Measurements from ENCODE around the gene TSPAN18.

DNA sequence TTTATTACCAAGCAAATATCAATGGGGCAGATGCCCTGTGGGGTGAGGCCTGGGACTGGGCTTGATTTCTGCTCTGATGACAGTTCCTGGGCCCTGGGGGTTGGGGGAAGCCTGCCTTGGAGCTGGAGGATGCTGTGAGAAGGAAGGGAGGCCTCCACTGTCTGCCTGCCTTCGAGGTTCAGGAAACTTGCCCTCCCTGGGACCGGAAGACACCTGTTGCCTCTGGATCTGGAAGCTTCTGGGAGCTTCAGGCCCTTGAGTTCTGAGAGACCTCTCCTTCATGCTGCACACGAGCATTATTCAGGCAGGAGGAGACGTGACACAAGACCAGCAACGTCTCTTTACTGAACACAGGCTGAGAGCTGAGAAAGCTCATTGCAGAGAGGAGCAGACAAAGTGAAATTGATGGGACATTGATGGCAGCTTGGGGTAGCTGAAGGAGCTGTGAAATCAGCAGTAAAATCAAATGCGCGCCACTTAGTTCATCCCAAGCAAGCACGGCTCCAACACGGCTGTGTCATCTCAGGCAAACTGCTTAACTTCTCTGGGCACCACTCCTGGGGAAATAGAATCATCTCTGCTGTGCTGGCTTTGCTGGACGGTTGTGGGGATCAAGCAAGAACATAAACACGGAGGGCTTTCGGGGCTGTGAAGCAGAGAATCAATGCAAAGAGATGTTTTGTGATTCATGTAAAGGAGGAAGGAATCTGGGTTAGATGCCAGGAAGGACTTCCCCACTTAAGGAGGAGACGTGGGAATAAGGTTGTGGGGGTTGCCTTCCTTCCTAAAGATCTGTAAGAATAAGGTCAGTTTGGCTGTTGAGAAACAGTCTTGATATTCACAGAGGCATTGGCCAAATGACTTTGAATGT lies 159.4 kb downstream of the TSPAN18 start:
- TF ChIP-seq, protein P1, sequence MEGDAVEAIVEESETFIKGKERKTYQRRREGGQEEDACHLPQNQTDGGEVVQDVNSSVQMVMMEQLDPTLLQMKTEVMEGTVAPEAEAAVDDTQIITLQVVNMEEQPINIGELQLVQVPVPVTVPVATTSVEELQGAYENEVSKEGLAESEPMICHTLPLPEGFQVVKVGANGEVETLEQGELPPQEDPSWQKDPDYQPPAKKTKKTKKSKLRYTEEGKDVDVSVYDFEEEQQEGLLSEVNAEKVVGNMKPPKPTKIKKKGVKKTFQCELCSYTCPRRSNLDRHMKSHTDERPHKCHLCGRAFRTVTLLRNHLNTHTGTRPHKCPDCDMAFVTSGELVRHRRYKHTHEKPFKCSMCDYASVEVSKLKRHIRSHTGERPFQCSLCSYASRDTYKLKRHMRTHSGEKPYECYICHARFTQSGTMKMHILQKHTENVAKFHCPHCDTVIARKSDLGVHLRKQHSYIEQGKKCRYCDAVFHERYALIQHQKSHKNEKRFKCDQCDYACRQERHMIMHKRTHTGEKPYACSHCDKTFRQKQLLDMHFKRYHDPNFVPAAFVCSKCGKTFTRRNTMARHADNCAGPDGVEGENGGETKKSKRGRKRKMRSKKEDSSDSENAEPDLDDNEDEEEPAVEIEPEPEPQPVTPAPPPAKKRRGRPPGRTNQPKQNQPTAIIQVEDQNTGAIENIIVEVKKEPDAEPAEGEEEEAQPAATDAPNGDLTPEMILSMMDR (conservative IDR thresholded peaks at IDR 0.05; ENCODE audit: low read length): no peak
- no peak for TF ChIP-seq EZH2phosphoT487 (IDR thresholded peaks at IDR 0.05; ENCODE audit: borderline replicate concordance)
